ENCODE data around the gene TWIST2. TPM values are rescaled to one million over a fixed set of nuclear protein-coding genes. Genes with fewer than 3 reads are reported as not detected.

The TWIST2 gene
- total RNA-seq, 2 experiments from 2014 or later = not detected

DNA sequence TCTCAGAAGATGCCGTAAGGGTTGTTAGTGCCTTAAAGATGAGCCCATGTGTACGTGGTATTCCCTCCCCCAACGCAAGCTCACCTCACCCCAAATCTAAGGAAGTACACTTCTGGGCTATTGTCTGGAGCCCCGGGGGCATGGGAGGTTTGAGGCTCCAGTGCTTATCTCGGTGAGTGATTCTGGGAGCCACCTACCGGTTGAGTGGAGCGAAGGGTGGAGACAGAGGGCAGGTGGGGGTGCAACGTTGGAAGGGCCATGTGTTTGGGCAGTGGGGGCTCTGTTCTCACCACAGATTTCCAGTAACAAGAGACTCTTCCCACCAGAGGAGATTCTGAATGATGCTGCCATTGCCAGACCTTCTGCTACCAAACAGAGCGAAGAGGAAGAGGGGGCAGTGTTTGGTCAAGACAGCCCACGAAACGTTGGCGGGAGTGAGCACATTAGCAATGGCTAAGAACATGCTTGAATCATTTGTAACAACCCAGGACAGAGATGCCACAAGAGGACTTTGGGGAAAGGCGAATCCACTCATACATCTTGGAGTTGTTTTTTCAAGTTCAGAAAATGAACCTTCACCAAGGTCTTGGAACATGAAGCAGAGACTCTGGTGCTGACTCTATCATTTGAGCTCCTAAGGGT is 38.7 kb downstream of the TWIST2 start:
- CTCF ChIA-PET = no interaction called here
- POLR2A ChIA-PET = no interaction called here

DNA sequence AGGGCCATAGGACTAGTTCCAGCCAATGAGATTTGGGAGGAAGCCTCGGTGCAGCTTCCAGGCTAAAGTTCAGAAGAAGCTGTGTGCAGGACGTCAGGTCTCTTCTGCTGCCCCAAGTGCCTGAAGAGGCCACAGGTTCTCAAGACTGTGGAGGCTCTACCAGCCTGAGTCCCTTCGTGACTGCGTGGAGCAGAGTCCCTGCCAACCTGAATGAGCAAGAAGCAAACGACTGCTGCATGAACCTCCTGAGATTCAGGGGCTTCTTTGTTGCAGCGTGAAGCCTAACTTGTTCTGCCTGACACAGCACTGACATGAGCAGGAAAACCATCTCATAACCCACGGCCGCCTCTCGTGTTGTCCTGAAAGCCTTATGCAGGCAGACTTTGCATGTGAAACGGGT is 39.7 kb downstream of the TWIST2 start:
- ChIA-PET CTCF (no interaction called here), POLR2A (no interaction called here)

DNA sequence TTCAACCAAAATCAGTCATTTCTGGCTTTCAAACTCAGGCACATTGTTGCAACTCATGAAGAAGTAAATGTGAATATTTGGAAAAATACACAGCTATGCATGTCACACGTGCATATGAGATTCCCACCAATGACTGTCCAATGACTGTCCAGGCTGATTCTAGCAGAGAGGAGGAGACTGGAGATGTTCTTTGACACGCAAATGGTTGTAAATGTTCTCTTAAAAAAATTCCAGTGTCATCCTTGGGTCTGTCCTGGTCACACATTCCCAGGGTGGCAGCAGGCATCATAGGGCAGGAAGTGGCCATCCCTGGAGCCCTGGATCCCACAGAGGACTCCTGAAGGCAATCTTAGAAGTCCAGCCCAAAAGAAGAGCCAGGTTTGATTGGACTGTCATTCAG is 40.9 kb downstream of the TWIST2 start:
- ChIA-PET POLR2A (no interaction called here), CTCF (no interaction called here)

DNA sequence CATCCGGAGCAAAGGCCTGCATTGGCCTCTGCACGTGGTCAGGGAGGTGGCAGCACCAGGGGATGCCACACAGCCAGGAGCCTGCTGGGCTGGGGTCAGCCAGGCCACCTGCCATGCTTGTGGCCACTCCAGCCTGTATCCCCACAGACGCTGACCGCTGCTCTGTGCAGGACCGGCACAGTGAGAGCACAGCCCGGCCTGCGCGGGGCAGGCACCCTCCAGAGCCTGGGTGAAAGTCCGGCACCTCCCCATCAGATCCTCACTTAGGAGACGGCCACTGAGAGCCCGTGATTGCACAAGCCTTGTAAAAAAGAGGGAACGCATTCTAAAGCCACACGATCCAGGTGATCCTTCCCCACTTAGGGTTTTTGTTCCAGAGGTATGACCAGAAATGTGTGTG is 42.2 kb downstream of the TWIST2 start:
- CTCF ChIA-PET = no interaction called here
- POLR2A ChIA-PET = no interaction called here

DNA sequence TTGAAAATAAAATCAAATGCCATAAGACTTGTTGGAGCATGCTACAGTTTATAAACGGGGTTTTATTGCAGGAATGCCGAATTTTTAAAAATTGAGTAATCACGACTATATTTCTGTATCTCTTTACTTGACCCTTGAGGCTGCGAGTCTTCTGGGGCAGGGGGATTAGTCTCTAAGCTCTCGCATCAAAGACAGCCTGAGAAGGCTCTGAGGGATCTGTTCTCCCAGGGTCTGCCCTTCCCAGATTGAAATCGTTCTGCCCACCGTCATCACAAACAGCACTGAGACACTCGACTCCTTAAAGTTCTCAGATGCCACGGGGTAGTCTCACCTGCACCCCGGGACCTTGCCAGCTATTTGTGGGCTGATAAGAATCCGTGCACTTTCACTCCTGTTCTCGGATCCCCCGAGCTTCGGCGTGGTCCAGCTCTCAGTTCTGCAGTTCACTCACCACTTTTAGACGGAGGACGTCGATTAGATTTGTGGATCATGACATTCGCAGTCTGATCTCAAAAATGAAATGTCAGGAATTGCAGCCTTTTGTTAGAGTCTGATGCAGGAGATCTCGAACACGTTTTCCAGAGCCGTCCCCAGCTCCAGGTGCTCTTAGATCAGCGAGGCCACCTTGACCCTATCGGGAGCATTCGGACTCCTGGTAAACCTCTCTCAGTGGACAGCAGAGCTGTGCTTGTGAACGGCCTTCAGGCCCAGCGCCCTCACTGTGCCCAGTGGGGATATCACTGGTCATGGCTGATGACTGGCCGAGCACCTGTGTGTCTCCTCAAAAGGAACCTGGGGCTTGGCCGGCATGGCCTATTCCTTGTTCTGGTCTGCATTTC is 43.0 kb downstream of the TWIST2 start:
- ChIA-PET CTCF (no interaction called here), POLR2A (no interaction called here)

DNA sequence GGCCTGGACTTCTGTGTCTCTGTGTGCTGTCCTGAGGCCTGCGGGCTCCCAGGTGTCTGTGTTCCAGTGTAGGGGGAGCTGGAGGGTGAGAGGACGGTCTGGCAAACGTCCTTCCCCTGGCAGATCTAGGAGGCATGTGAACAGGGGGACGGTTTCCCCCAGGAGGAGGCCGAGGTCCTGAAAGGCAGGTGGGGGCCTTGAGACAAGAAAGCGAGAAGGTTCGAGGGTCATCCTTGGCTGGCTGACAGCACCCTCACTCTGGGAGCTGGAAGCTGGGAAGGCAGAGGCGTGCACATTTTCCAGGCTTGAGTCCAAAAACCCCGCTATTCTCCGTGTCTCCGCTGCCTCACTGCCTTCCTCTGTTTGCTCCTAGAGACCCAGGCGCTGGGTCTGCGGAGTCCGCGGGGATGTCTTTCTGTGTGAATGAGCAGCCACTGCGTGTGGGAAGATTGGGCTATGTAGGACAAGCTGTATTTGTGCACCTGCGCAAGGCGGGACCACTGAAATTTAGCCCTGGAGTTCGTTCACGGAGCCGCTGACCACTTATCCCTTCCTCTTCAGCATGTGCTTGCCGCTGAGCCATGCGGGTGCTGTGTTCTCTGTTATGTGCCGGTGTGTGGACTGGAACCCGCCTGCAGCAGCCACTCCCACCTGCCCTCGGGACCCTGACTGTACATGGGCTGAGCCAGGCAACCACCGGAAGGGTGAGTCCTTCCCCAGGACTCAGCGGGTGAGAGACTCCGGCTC is 43.7 kb downstream of the TWIST2 start:
- POLR2A ChIA-PET = no interaction called here
- CTCF ChIA-PET = no interaction called here

DNA sequence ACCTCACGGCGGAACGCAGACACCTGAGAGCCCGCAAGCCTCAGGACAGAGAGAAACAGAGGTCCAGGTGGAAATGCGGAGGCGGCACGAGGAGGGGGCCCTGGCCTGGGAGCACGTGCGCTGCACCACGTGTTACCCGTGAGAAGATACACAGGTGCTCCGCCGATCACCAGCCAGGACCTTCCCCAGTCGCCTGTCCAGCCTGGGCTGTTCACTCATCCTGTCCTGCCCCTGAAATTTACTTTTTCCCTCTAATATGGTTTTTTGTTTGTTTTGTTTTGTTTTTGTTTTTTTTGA is 44.3 kb downstream of the TWIST2 start:
- CTCF ChIA-PET = no interaction called here
- POLR2A ChIA-PET = no interaction called here

DNA sequence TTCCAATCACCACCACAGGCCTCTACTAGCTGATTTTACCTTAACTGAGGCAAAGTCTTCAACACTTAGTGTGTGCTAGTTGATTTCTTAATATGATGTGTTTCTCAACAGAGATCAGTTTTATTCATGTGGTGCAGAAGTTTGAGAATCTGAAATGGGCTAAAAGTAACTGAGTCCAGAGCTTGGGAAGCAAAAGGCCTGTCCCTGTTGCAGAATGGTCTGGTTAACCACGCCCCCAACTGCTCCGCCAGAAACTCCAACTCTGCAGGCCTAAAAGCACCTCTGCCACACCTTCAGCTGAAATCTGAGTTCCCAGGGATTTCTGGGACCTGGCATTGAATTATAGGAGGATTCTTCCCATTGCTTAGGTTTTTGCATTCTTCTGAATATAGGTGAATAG is 44.9 kb downstream of the TWIST2 start:
- CTCF ChIA-PET = no interaction called here
- POLR2A ChIA-PET = no interaction called here

DNA sequence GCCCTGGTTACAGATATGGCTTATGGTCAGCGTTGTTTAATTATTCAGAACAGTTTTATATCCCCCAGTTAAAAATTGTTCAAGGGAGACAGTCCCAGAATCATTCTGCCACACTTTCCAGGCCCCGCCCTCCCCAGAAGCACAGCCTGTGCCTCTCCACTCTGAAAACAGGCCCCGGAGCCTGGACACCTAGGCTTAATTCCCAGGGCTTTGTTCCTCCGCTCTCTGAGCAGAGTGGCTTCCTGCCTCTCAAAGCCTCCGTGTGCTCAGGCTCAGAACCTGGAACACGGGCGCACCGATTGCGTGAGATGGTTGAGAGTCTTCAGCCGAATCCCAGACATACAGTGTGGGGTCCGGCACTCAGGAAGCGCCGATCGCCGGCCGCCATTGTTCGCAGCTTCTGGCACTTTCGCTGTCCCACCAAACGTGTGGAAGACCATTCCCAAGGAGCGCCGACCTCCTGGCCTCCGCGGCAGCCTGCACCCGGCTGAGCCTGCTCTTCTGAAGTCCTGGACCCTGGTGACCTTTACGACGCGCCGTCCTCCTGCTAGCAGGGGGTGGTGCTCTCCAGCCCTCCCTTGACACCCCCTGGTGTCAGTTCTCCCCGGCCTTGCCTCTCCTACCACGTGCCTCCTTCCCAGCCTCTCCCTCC is 45.6 kb downstream of the TWIST2 start:
- ChIA-PET CTCF (no interaction called here), POLR2A (no interaction called here)

DNA sequence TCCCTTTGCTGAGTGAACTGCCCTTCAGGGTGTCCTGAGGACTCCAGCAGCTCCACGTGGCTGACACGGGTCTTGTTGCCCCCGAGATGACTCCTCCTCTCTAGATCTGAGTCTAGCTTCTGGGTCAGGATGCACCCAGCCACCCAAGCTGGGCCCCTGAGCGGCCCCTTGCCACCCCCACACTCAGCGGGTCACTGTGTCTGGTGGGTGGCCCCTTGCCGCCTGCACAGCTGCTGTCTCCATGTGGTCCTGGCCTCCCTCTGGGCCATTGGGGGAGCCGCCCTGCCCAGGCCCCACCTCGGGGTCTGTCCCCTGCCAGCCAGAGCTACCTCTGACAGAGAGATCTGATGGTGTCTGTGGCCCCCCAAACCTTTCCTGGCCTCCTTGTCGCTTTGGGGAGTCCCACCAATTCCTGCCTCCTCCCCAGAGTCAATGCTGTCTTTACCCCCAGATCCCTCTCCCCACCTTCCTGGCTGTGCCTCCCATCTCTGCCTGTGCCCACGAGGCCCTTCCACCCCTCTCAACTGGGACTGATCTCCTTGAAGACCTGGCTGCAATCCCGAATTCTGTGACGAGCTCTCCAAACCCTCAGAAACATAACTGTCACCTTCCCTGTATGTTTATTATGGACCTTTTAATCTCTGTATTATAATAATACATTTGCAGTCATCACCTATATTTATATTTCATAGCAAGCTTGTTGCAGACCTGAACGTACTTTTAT is 46.5 kb downstream of the TWIST2 start:
- ChIA-PET POLR2A (no interaction called here), CTCF (no interaction called here)

DNA sequence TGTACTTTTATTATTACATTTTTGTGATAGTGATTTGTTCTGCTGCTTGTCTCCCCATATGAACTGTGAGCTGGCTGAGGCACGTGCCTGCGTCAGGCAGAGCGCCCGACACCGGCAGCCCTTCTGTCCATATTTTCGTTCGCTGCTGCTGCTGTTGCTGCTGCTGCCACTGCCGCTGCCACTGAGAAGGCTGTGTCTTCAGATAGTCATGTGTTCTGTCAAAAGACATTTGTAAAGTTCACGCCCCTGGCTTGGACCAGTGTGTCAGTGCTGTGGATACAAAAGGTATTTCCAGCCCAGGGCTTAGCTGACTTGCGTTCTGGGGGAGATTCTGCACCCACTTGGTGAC is 47.0 kb downstream of the TWIST2 start:
- POLR2A ChIA-PET = no interaction called here
- CTCF ChIA-PET = no interaction called here

DNA sequence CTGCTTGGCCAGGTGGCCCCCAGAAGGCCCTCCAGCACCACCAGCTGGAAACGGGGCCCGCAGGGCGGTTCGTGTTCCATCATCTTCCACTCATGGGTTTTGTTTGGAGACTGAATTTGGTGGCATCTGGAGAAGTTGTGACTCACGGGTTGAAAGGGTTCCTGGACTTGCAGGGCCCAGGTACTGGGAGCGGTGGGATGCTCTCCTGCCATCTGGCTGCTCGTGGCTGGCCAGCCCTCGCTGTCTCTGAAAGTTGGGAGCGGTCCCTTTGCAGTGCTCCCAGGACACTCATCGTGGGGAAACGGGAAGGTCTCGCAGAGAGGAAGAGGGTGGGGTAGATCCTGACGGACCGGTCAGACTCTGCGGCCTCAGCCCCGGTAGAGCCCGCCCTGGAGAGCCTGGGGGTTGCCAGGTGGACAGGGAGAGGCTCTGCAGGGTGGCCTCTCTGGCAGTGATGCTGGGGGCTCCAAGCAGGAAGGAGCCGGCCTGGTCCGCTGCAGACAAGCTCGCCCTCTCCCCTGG is 47.5 kb downstream of the TWIST2 start:
- CTCF ChIA-PET = no interaction called here
- POLR2A ChIA-PET = no interaction called here

DNA sequence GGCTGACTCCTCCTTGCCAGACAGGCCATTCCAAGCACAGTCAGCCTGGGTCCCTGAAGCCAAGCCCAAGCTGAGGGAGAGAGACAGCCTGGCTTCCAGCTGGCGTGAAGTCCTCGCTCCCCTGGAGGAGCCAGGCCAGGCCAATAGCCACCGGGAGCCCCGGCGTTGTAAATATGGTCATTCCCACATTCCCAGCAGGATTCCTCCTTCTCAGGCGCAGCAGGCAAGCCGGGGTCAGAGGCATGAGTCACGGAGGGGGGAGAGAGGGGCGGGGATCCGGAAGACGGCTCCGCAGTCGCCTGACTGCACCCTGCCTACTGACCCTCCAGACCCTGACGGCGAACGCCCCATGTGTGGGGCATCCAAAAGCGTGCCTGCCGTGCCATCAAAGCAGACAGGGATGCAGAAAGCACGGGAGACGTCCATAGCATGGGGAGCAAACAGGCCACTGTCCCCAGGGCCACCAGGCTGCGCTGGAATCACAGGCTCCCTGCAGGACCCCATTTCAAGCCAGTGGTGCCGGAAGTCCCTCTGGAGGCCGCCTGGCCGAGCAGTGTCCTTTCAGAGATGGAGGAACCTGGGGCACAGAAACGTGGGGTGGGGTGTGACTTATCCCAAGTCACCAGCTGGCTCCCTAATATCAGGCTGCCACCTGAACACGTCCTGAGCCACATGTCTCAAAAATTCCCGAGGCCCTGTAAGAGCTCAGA is 48.2 kb downstream of the TWIST2 start:
- POLR2A ChIA-PET = interaction anchor here (0.5 kb wide), 1 partner anchor 573 kb away, joined by 3 read pairs; no protein-coding TSS in a partner anchor
- CTCF ChIA-PET = no interaction called here

DNA sequence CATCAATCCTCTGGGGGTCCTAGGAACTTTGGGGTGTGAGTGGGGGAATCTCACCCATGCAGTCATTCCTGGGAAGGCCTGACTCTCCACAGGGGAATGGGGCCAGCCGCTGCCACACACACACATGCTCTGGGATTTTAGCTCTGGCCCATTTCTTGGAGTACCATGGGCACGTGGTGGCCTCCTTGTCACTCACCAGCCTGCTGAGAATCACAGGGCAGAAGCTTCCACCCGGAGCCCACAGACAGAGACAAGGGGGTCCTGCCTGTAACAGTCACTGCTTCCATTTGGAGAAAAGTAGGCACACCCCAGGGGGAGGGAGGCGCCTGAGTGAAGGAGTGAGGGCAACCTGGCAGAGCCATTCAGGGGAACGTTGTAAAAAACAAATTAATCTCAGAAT is 48.8 kb downstream of the TWIST2 start:
- POLR2A ChIA-PET = no interaction called here
- CTCF ChIA-PET = no interaction called here

DNA sequence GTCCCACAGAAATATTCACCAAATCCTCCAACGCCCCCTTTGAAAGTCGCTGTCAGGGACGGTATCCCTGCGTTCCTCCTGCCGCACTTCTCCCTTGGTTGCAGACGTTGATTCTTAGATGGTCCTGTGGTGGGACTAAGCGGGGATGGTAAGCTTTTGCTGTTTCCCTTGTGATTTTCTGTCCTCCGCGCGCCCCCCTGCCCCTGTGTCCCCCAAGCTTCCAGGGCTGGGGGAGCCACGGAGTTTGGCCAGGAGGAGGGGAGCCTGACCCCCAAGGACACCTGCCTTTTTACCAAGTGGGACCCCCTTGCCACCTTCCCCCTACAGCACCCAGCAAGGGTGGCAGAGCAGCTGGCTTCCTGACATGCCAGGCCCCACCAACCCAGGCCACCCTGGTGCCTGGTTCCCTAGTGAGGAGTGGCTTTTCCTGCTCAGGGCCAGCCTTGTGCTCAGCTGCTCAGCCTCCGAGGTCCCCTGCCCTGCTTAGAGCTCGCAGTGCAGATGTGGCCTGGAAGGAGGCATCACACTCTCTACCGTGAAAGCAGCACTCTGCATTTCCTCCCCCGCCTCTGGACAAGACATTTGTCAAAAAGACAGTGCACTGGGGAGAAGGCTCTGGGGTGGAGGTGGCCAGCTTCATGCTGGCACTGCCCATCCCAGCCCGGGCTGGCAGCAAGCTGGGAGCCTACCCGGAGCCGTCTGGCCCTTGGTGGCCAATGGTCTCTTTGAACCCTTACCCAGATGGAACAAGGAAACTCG is 49.4 kb downstream of the TWIST2 start:
- ChIA-PET POLR2A (no interaction called here), CTCF (no interaction called here)

DNA sequence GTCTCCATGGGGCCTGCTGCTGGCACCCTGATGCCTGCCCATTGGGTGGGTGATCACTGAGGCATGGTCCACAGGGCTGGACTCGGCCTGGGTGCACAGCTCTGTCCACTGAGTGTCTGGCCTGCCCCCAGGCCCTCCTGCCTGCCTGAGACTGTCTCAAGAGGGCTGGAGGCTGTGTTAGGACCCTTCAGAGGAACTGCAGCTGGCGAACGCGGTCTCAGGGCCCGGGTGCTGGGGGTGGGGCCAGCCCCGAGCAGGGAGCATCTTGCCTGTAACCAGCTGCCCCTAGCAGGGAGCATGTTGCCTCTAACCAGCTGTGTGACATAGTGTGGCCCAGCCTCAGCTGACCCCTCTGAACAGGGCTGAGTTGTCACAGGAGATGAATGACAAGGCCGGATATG is 50.0 kb downstream of the TWIST2 start:
- POLR2A ChIA-PET = no interaction called here
- CTCF ChIA-PET = no interaction called here

DNA sequence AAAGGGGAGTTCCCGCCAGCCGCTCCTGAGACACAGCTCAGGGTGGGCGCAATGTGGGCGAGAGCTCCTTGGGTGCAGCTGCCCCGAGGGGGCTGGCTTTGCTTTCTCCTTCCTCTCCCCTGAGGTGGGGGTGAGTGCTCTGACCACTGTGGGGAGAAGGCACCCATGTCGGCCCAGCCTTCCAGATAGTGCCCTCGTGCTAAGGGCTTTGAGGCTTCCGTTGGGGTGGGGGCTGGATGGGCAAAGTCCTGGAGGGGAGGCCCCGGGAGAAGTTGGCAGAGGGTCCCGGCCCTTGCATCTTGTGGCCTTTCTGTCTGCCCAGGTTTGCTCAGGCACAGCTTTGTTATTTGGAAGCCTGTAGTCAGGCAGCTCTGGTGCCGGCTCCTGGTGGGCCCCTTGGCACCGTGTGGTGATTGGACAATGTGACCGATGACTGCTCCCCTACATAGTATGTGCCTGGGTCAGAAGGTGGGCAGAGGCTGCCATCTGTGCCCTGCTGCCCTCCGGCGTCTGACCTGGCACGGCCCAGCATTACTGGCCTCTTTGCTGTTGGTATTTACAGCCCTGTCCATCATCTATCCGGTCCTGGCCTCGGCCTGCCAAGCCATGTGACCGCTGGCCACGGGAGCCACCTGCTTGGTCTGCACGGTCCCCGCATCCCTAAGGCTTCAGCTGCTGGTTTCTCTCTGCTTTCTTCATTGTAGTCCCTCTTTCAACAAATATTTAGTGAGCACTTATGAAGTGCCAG is 50.8 kb downstream of the TWIST2 start:
- CTCF ChIA-PET = no interaction called here
- POLR2A ChIA-PET = no interaction called here

DNA sequence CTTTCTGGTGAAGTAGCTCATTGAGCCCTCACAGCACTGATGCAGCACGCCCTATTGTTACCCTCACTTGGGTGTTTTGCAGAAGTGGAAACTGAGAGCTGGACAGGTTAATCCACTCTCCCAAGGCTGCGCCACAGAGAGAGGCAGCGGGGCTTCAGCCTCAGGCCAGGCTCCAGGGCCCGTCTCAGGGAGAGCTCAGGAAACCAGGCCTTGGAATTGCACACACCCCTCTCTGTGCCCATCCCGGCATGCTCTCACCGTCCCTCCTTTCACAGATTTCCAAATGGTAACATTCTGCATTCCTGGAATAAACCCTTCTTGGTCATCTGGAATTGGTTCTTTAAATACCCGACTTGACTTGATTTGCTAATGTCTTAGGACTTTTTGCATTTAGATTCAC is 51.5 kb downstream of the TWIST2 start:
- POLR2A ChIA-PET = no interaction called here
- CTCF ChIA-PET = no interaction called here

Measured in activated CD8-positive, alpha-beta memory T cell treated with anti-CD3 and anti-CD28 coated beads for 36 hours (primary cell).